ENCODE results near the gene PBX2. TPM values are rescaled to one million over a fixed set of nuclear protein-coding genes. Genes with fewer than 3 reads are reported as not detected.
"Not testable (repeated sequence)": the region's sequence is repeated elsewhere in the genome, so short reads cannot be mapped to it uniquely, and the experiment has no call there.

Gene PBX2
- total RNA-seq, 1 experiment from 2014 or later = 51.7 TPM

DNA sequence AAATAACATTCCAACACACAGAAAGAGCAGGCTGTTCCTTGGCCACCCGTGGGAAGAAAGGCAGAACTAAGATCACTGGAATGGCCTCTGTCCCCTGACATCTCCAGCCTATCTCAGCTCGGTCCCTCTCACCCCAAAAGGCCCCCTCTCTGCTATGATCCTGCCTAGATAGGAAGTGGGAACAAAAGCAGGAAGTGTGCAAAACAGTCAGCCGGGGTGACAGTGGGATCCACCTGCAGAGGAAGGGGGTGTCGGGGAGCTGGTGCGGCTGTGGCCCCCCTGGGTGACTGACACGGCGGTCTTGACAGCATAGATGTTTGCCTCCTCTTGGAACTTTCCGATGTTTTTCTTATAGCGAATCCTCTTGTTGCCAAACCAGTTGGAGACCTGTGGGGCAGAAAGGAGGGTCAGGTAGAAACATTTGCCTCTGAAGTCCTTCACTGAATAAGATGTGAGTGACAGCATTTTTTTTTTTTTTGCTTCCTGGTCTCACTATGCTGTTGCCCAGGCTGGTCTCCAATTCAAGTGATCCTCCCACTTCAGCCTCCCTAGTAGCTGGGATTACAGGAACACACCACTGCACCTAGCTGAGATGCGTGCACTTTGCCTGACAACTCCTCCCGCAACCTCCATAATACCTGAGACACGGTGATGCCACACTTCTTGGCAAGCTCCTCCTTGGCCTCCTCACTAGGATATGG, 2.8 kb downstream of the PBX2 start:
- no peak overlapping the region for H3K4me3 ChIP-seq (ENCODE audit: low read length)
- DNase-seq = peak; percentile 46
- no peaks in the 10 kb centered on the region for H3K27me3 ChIP-seq (ENCODE audit: low read length)
- H2AFZ ChIP-seq (ENCODE audit: low read length) = no peak overlapping the region
- H3K27ac ChIP-seq (ENCODE audit: low read length) = no peak overlapping the region
- H3K9me3 ChIP-seq (ENCODE audit: low read length) = no peaks in the 10 kb centered on the region
- H3K36me3 ChIP-seq (ENCODE audit: insufficient read depth, low read length) = peaks cover 9% of the 10 kb centered on the region
- peak overlapping the region; percentile 27 for H3K4me2 ChIP-seq (ENCODE audit: low read depth, low read length, poor library complexity, severe bottlenecking)
- no peaks in the 10 kb centered on the region for H3K9me2 ChIP-seq (replicated peaks; ENCODE audit: insufficient read depth, low read length)
- peaks cover 41% of the 10 kb centered on the region for H3K79me2 ChIP-seq (ENCODE audit: low read length)
- H3K4me1 ChIP-seq (ENCODE audit: low read length) = peaks cover 54% of the 10 kb centered on the region
- 0 out of 2 replicates have a peak overlapping the region, but pooled peaks have one; percentile 22 for H3K9ac ChIP-seq (ENCODE audit: low read length)
- H4K20me1 ChIP-seq (ENCODE audit: insufficient read depth, low read depth, low read length) = no peaks in the 10 kb centered on the region

DNA sequence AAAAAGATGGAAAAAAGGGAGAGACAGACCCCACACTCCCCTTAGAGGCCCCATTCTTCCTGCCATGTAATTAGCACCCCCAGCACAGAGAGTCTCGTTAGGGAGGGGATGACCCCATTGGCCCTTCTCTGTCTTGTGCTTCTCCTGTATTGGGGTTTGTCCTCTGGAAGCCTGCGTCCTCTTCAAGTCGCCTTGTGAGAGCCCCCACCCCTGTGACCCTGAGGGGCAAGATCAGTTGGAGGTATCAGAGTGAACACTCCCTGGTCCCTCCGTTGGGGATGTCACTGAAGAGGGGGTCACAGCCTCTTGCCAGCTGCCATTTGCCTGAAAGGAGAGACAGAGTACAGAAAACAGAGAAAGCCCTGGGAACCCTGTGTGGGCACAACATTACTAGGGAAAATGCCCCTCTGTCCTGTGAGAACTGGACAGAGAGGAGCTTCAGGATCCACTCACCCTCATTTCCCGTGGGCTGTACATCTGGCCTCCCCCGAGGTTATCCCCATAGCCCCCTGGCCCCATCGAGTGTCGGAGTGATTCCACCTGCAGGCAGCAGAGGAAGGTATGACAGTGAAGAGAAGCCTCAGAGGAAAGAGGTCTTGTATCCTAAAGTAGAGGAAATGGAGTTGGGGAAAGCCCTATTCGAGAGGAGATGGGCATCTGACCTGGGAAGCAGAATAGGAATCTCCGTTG, 3.7 kb downstream of the PBX2 start:
- Histone ChIP-seq H3K79me2 (ENCODE audit: low read length) (peaks cover 32% of the 10 kb centered on the region), H3K27ac (ENCODE audit: low read length) (0 out of 2 replicates have a peak overlapping the region, but pooled peaks have one; percentile 15), H3K4me1 (ENCODE audit: low read length) (peaks cover 47% of the 10 kb centered on the region), H3K4me2 (ENCODE audit: low read depth, low read length, poor library complexity, severe bottlenecking) (peak overlapping the region; percentile 27)
- not testable (repeated sequence) for H4K20me1 ChIP-seq (ENCODE audit: insufficient read depth, low read depth, low read length); H3K9me2 ChIP-seq (replicated peaks; ENCODE audit: insufficient read depth, low read length); H3K36me3 ChIP-seq (ENCODE audit: insufficient read depth, low read length); H3K9ac ChIP-seq (ENCODE audit: low read length); H2AFZ ChIP-seq (ENCODE audit: low read length); H3K4me3 ChIP-seq (ENCODE audit: low read length); H3K27me3 ChIP-seq (ENCODE audit: low read length); H3K9me3 ChIP-seq (ENCODE audit: low read length); DNase-seq

DNA sequence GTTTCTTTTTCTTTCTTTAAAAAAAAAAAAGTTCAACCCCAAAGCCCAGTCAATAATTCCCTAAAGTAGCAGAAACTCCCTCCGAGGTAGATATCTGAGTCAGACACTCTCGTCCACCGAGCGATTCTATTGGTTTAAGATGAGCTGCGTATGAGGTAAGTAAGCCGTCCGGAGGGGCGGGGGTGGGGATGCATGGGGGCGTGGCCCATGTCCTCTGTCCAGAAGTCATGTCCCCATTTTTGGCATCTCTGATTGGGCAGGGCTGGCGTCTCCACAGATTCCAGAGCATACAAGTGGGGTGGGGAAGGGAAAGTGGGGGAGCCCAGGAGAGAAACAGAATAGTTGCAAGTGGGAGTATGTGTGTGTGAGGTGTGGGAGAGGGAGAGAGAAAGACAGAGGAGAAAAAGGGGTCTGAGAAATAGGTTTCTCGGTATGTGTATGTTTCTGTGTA, 4.3 kb downstream of the PBX2 start:
- not testable (repeated sequence) for H3K9me2 ChIP-seq (replicated peaks; ENCODE audit: insufficient read depth, low read length); H2AFZ ChIP-seq (ENCODE audit: low read length); H3K4me3 ChIP-seq (ENCODE audit: low read length); H3K9ac ChIP-seq (ENCODE audit: low read length); H3K9me3 ChIP-seq (ENCODE audit: low read length); H3K27me3 ChIP-seq (ENCODE audit: low read length); H3K36me3 ChIP-seq (ENCODE audit: insufficient read depth, low read length); H4K20me1 ChIP-seq (ENCODE audit: insufficient read depth, low read depth, low read length)
- Histone ChIP-seq H3K27ac (ENCODE audit: low read length) (0 out of 2 replicates have a peak overlapping the region, but pooled peaks have one; percentile 15), H3K4me2 (ENCODE audit: low read depth, low read length, poor library complexity, severe bottlenecking) (peak overlapping the region; percentile 27), H3K79me2 (ENCODE audit: low read length) (peaks cover 27% of the 10 kb centered on the region), H3K4me1 (ENCODE audit: low read length) (peaks cover 42% of the 10 kb centered on the region)
- peak; percentile 83 for DNase-seq

DNA sequence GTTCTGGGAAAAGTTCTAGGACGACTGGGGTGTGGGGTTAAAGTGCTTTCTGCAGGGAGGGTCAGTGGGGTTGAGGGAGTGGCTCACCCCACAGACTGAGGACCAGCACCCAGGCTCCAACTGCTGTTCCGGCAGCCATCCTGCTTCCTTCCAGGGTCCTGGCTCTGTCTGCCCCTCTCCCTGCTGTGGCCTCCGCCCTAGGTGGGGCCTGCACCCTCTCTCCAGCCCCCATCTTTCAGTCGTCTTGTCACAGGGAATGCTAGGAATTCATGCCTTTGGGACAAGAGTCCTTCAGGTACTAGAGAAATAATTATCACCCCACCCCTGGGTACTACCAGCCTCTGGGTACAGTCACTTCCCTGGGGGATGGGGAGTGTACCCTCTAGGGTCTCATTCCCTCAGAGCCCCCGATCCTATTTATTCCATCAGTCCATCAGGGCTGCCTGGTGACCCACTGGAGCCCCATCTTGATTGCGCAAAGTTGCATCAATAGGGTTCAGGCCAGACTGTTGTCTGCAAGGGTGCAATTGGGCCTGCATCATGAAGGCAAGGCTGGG, 5.8 kb downstream of the PBX2 start, which contains the start of gene AGER:
AGER (minus strand) TSS at position 170 of the 557 bp plus-strand sequence; CDS start at position 139, 31 bp downstream.
- H3K79me2 ChIP-seq (ENCODE audit: low read length) = peaks cover 29% of the 10 kb centered on the region
- H3K36me3 ChIP-seq (ENCODE audit: insufficient read depth, low read length) = peaks cover 9% of the 10 kb centered on the region
- no peaks in the 10 kb centered on the region for H3K9me3 ChIP-seq (ENCODE audit: low read length)
- H3K4me2 ChIP-seq (ENCODE audit: low read depth, low read length, poor library complexity, severe bottlenecking) = no peak within 1 kb of the TSS
- H3K27me3 ChIP-seq (ENCODE audit: low read length) = no peaks in the 10 kb centered on the region
- no peak within 1 kb of the TSS for H3K4me3 ChIP-seq (ENCODE audit: low read length)
- no peak within 1 kb of the TSS for H2AFZ ChIP-seq (ENCODE audit: low read length)
- H3K27ac ChIP-seq (ENCODE audit: low read length) = no peak within 1 kb of the TSS
- no peaks in the 10 kb centered on the region for H4K20me1 ChIP-seq (ENCODE audit: insufficient read depth, low read depth, low read length)
- no peaks in the 10 kb centered on the region for H3K9me2 ChIP-seq (replicated peaks; ENCODE audit: insufficient read depth, low read length)
- no peak for DNase-seq
- H3K9ac ChIP-seq (ENCODE audit: low read length) = no peak within 1 kb of the TSS
- H3K4me1 ChIP-seq (ENCODE audit: low read length) = peaks cover 51% of the 10 kb centered on the region

DNA sequence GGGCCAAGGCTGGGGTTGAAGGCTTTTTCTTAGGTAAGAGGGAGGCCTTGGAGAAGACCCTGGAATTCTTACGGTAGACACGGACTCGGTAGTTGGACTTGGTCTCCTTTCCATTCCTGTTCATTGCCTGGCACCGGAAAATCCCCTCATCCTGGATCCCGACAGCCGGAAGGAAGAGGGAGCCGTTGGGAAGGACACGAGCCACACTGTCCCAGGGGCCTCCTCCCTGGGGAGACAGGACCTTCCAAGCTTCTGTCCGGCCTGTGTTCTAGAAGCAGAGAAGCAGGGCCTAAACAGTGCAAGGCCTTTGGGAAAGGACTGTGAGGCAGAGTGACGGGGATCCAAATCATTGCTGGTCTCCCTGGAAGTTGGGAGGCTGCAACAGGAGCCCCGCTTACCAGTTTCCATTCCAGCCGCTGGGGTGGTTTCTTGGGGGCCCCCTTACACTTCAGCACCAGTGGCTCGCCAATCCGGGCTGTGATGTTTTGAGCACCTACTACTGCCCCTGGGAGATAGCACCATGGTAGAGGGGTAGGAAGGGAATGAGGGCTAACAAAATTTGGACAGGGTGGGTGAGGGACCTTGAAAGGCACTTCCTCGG, 6.4 kb downstream of the PBX2 start:
- no peak overlapping the region for H3K9ac ChIP-seq (ENCODE audit: low read length)
- no peaks in the 10 kb centered on the region for H3K9me3 ChIP-seq (ENCODE audit: low read length)
- no peak for DNase-seq
- peaks cover 9% of the 10 kb centered on the region for H3K36me3 ChIP-seq (ENCODE audit: insufficient read depth, low read length)
- peaks cover 45% of the 10 kb centered on the region for H3K4me1 ChIP-seq (ENCODE audit: low read length)
- H3K4me3 ChIP-seq (ENCODE audit: low read length) = no peak overlapping the region
- H3K9me2 ChIP-seq (replicated peaks; ENCODE audit: insufficient read depth, low read length) = no peaks in the 10 kb centered on the region
- H4K20me1 ChIP-seq (ENCODE audit: insufficient read depth, low read depth, low read length) = no peaks in the 10 kb centered on the region
- H3K4me2 ChIP-seq (ENCODE audit: low read depth, low read length, poor library complexity, severe bottlenecking) = no peak overlapping the region
- H3K27ac ChIP-seq (ENCODE audit: low read length) = no peak overlapping the region
- H3K79me2 ChIP-seq (ENCODE audit: low read length) = peaks cover 29% of the 10 kb centered on the region
- H3K27me3 ChIP-seq (ENCODE audit: low read length) = no peaks in the 10 kb centered on the region
- no peak overlapping the region for H2AFZ ChIP-seq (ENCODE audit: low read length)

DNA sequence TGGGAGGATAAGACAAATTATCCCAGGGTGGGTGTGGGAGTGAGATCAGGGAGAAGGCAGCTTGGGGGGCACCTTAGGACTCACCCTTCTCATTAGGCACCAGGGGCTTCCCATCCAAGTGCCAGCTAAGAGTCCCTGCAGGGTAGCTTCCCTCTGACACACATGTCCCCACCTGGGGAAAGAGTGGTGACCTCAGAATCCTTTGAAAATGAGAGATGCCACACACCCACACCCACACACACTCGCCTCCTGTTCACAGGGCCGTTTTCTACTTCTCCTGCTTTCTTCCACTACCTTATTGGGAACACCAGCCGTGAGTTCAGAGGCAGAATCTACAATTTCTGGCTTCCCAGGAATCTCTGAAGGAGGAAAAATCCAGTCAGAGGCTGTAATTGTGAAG, 7.0 kb downstream of the PBX2 start:
- no peaks in the 10 kb centered on the region for H4K20me1 ChIP-seq (ENCODE audit: insufficient read depth, low read depth, low read length)
- no peak overlapping the region for H2AFZ ChIP-seq (ENCODE audit: low read length)
- H3K79me2 ChIP-seq (ENCODE audit: low read length) = peaks cover 25% of the 10 kb centered on the region
- H3K4me3 ChIP-seq (ENCODE audit: low read length) = no peak overlapping the region
- no peaks in the 10 kb centered on the region for H3K9me2 ChIP-seq (replicated peaks; ENCODE audit: insufficient read depth, low read length)
- no peak overlapping the region for H3K4me2 ChIP-seq (ENCODE audit: low read depth, low read length, poor library complexity, severe bottlenecking)
- no peak overlapping the region for H3K9ac ChIP-seq (ENCODE audit: low read length)
- H3K36me3 ChIP-seq (ENCODE audit: insufficient read depth, low read length) = peaks cover 9% of the 10 kb centered on the region
- no peak for DNase-seq
- no peaks in the 10 kb centered on the region for H3K27me3 ChIP-seq (ENCODE audit: low read length)
- H3K9me3 ChIP-seq (ENCODE audit: low read length) = no peaks in the 10 kb centered on the region
- no peak overlapping the region for H3K27ac ChIP-seq (ENCODE audit: low read length)
- peaks cover 40% of the 10 kb centered on the region for H3K4me1 ChIP-seq (ENCODE audit: low read length)

DNA sequence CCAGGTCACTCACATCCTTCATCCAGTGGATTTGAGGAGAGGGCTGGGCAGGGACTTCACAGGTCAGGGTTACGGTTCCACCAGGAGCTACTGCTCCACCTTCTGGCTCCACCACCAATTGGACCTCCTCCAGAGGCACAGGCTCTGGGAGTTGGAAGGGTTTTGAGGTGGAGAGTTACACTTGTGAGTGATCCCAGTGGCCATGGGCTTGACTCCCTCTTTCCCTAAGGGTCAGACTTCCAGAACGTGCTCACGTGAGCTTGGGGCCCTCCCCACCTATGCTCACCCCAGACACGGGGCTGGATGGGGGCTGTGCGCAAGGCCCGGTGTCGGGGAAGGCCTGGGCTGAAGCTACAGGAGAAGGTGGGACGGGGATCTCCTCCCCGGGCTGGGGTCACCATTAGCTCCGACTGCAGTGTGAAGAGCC, 7.4 kb downstream of the PBX2 start:
- Histone ChIP-seq H3K9ac (ENCODE audit: low read length) (no peak overlapping the region), H3K9me2 (replicated peaks; ENCODE audit: insufficient read depth, low read length) (no peaks in the 10 kb centered on the region), H3K27ac (ENCODE audit: low read length) (no peak overlapping the region), H3K36me3 (ENCODE audit: insufficient read depth, low read length) (peaks cover 9% of the 10 kb centered on the region), H3K4me1 (ENCODE audit: low read length) (peaks cover 37% of the 10 kb centered on the region), H3K9me3 (ENCODE audit: low read length) (no peaks in the 10 kb centered on the region), H2AFZ (ENCODE audit: low read length) (no peak overlapping the region), H3K79me2 (ENCODE audit: low read length) (peaks cover 25% of the 10 kb centered on the region), H3K27me3 (ENCODE audit: low read length) (no peaks in the 10 kb centered on the region), H3K4me3 (ENCODE audit: low read length) (no peak overlapping the region), H3K4me2 (ENCODE audit: low read depth, low read length, poor library complexity, severe bottlenecking) (no peak overlapping the region), H4K20me1 (ENCODE audit: insufficient read depth, low read depth, low read length) (no peaks in the 10 kb centered on the region)
- DNase-seq = no peak

Measured in Karpas-422 (cell line).